ENCODE data around the gene WBP2NL. TPM values are rescaled to one million over a fixed set of nuclear protein-coding genes. Genes with fewer than 3 reads are reported as not detected.
"Not testable (repeated sequence)": the region's sequence is repeated elsewhere in the genome, so short reads cannot be mapped to it uniquely, and the experiment has no call there.

WBP2NL gene
- total RNA-seq, 1 donor = 0.42 TPM

DNA sequence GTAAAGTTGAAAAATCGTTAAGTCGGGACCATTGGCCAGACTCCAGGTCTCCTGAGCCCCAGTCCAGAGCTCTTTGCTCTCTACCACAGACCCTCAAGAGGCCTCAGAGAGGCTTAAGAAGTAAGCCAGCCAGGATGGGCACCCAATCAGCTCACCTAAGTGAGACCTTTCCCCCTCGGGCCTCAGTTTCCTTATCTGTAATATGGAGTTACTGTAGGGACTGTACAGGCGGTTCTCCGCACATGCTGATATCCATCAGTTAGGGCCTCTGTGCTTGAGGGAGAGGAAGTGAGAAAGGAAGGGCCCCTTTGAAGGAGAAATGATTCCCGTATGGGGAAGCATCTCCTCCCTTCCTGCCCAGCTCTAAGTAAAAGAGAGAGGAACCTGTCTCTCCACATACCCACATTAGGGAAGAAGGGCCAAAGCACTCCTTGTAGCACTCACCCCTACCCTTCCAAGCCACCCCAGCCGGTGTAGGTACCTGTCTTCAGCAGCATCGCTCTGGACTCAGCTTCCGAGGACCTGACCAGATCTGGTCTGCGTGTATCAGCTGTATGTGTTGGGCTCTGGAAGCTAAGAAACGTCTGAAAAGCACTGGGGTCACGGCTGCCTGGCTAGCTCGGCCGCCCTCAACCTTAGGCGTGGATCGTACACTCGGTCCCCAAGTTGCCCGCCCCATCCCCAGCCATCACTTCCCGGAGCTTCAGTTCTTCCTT lies 71.4 kb downstream of the WBP2NL start:
- H3K4me3 ChIP-seq (ENCODE audit: low read length) = peak overlapping the region; percentile 71
- no peaks in the 10 kb centered on the region for H3K9me3 ChIP-seq (ENCODE audit: low read depth, low read length)
- H3K27me3 ChIP-seq (ENCODE audit: insufficient read depth, low read length) = no peaks in the 10 kb centered on the region
- H3K4me1 ChIP-seq (ENCODE audit: insufficient read depth, low read length) = peaks cover 44% of the 10 kb centered on the region

GRCh38 chr22:42070517-42071422 lies 72.2 kb downstream of the WBP2NL start, which contains the start of gene NAGA:
NAGA (minus strand) TSS chr22:42070812; CDS start chr22:42070297, 515 bp downstream.
- H3K4me3 ChIP-seq (ENCODE audit: low read length) = peak within 1 kb of the TSS; percentile 71
- no peaks in the 10 kb centered on the region for H3K9me3 ChIP-seq (ENCODE audit: low read depth, low read length)
- H3K4me1 ChIP-seq (ENCODE audit: insufficient read depth, low read length) = peaks cover 48% of the 10 kb centered on the region
- no peaks in the 10 kb centered on the region for H3K27me3 ChIP-seq (ENCODE audit: insufficient read depth, low read length)

- H3K4me1 ChIP-seq (ENCODE audit: insufficient read depth, low read length) = peaks cover 48% of the 10 kb centered on the region
- H3K4me3 ChIP-seq (ENCODE audit: low read length); H3K9me3 ChIP-seq (ENCODE audit: low read depth, low read length); H3K27me3 ChIP-seq (ENCODE audit: insufficient read depth, low read length): not testable (repeated sequence)
These were observed 72.9 kb downstream of the WBP2NL start for GRCh38 chr22:42071508-42071907.

DNA sequence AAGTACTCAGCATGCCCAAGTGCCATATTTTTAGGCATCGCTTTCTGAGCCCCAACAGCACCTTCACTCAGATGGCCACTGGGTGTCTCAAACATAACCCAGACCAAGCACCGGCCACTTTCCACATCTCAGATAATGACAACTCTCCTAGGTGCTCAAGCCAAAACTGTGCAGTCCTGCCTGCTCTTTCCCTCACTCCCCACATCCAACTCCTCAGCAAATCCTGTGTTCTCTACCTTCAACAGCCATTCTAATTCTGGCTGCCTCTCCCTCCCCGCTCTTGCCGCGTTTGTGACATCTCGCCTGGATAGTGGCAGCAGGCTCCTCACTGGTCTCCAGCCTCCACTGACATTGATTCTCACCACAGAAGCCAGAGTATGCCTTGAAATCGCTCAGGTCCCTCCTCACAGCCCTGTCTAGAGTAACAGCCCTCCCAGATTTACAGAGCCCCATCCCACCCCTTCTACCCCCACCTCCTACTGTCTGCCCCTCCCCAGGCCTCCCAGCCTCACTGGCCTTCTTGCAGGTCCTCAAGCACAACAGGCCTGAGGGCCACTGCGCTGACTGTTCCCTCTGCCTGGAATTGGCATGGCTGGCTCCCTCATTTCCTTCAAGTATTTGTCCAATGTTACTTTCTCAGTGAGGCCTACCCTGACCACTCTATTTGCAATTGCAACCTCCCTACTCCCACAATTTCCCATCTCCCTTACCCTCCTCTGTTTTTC lies 74.2 kb downstream of the WBP2NL start:
- H3K4me1 ChIP-seq (ENCODE audit: insufficient read depth, low read length) = peaks cover 48% of the 10 kb centered on the region
- H3K9me3 ChIP-seq (ENCODE audit: low read depth, low read length) = no peaks in the 10 kb centered on the region
- no peaks in the 10 kb centered on the region for H3K27me3 ChIP-seq (ENCODE audit: insufficient read depth, low read length)
- H3K4me3 ChIP-seq (ENCODE audit: low read length) = no peak overlapping the region

DNA sequence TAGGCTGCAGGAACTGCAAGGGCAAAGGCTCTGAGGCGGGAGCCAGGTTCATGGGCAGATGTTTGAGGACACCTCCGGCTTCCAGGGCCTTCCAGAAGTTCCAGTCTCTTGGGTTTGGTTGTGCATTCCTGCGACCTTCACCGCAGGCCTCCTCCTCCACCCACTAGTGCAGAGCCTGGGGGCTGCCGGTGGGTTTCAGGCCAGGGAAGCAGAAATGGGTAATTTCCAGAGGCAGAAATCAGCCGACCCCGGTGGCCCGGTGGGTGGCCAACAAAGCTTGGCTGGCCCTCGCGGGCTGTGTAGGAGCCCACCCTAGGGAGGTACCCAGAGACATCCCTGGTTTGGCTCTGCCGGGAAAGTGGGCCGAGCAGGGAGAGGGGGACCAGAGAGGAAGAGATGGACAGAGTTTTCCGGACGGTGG lies 75.0 kb downstream of the WBP2NL start:
- Histone ChIP-seq H3K4me1 (ENCODE audit: insufficient read depth, low read length) (peaks cover 55% of the 10 kb centered on the region), H3K4me3 (ENCODE audit: low read length) (peak overlapping the region; percentile 45), H3K9me3 (ENCODE audit: low read depth, low read length) (no peaks in the 10 kb centered on the region), H3K27me3 (ENCODE audit: insufficient read depth, low read length) (no peaks in the 10 kb centered on the region)

- no peaks in the 10 kb centered on the region for H3K27me3 ChIP-seq (ENCODE audit: insufficient read depth, low read length)
- no peaks in the 10 kb centered on the region for H3K9me3 ChIP-seq (ENCODE audit: low read depth, low read length)
- H3K4me3 ChIP-seq (ENCODE audit: low read length) = peak within 1 kb of the TSS; percentile 45
- H3K4me1 ChIP-seq (ENCODE audit: insufficient read depth, low read length) = peaks cover 54% of the 10 kb centered on the region
These were observed 75.7 kb downstream of the WBP2NL start, which contains the start of gene PHETA2 for GRCh38 chr22:42074132-42074811. PHETA2 (plus strand) TSS chr22:42074248; CDS start chr22:42077294, 3,046 bp downstream.

DNA sequence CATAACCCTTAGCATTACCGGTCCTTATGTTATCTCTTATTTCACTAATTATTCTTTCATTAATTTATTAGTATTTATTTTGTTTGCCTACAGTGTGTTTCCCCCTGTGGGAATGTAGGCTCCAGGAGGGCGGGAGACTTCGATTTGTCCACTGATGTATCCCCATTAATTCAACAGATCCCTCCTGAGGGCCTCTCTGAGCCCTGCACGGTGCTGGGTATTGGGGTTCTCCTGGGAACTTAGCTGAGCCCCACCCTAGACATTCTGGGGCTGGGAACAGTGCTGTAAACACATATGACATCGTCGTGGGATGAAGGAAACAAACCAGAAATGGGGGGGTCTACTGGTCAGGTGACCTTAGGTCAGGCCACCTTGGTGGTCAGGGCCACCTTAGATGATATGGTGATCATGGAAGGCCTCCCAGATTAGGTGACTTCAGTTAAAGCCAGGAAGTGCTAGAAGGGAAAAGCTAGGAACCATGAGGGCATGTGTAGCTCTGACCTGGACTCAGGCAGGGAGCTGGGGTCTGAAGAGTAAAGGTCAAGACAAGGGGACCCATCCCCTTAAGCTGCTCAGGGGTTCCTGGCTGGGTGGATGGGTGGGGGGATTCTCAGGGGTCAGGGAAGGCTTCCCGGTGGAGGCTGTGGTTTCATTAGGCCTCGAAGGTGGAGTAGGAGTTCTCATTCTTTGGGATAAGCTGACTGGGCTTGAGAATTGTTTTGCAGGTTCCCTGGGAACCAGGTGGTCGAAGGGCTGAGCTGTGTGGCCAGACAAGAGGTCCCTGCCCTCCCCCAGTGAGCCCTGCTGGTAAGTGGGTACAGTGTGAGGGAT lies 76.5 kb downstream of the WBP2NL start:
- Histone ChIP-seq H3K4me3 (ENCODE audit: low read length) (peak overlapping the region; percentile 45), H3K4me1 (ENCODE audit: insufficient read depth, low read length) (peaks cover 46% of the 10 kb centered on the region), H3K27me3 (ENCODE audit: insufficient read depth, low read length) (no peaks in the 10 kb centered on the region), H3K9me3 (ENCODE audit: low read depth, low read length) (no peaks in the 10 kb centered on the region)

DNA sequence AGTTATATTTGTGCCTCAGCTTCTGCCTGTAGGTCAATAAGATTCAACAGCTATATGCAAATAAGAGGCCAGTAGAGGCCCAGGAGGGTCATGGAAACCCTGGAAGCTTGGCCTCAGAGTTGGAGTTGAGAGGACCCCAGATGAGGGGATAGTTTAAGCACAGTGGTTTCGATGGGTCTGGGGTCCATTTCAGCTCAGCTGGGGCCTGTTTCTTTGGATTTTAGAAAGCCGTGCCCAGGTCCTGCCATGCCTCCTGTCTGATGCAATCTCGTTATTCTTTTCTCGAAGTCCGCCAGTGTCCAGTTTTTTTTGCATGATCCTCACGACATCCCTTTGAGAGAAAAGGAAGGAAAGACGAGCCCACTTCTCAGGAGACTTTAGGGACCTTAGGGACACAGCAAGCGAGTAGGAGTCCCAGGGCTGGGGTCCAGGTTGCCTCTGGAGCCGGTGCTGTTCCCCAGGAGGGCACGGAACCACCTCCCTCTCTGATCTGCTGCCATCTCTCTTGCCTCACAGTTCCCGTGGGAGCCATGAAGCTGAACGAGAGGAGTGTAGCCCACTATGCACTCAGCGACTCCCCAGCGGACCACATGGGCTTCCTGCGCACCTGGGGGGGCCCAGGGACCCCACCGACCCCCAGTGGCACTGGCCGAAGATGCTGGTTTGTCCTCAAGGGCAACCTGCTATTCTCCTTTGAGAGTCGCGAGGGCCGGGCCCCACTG lies 78.3 kb downstream of the WBP2NL start:
- Histone ChIP-seq H3K9me3 (ENCODE audit: low read depth, low read length) (no peaks in the 10 kb centered on the region), H3K4me1 (ENCODE audit: insufficient read depth, low read length) (peaks cover 47% of the 10 kb centered on the region), H3K27me3 (ENCODE audit: insufficient read depth, low read length) (no peaks in the 10 kb centered on the region), H3K4me3 (ENCODE audit: low read length) (no peak overlapping the region)

DNA sequence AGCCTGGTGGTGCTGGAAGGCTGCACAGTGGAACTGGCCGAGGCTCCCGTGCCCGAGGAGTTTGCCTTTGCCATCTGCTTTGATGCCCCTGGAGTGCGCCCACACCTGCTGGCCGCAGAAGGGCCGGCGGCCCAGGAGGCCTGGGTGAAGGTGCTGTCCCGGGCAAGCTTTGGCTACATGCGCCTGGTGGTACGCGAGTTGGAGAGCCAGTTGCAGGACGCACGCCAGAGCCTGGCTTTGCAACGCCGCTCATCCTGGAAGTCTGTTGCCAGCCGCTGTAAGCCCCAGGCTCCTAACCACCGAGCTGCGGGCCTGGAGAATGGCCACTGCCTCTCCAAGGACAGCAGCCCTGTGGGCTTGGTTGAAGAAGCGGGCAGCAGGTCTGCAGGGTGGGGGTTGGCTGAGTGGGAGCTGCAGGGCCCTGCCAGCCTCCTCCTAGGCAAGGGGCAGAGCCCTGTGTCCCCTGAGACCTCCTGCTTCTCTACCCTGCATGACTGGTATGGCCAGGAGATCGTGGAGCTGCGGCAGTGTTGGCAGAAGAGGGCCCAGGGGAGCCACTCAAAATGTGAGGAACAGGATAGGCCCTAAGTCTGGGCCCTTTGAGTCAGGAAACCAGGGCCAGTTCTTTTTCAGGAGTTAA lies 79.0 kb downstream of the WBP2NL start:
- H3K4me3 ChIP-seq (ENCODE audit: low read length) = no peak overlapping the region
- no peaks in the 10 kb centered on the region for H3K27me3 ChIP-seq (ENCODE audit: insufficient read depth, low read length)
- H3K4me1 ChIP-seq (ENCODE audit: insufficient read depth, low read length) = peaks cover 49% of the 10 kb centered on the region
- H3K9me3 ChIP-seq (ENCODE audit: low read depth, low read length) = no peaks in the 10 kb centered on the region

Other genes starting within 250 kb of the WBP2NL start
- gene CCDC134, start 198.1 kb upstream of the WBP2NL start, total RNA-seq = 13.6 TPM
- gene SREBF2, start 165.7 kb upstream of the WBP2NL start, total RNA-seq = 47.9 TPM
- gene SHISA8, start 83.7 kb upstream of the WBP2NL start, total RNA-seq = 0.52 TPM
- 15.7 TPM for gene TNFRSF13C, start 72.0 kb upstream of the WBP2NL start, total RNA-seq
- 11.9 TPM for gene CENPM, start 51.6 kb upstream of the WBP2NL start, total RNA-seq
- gene SEPTIN3, start 29.3 kb upstream of the WBP2NL start, total RNA-seq = 0.10 TPM
- gene NAGA, start 72.0 kb downstream of the WBP2NL start, total RNA-seq = 42.8 TPM
- gene PHETA2, start 75.5 kb downstream of the WBP2NL start, total RNA-seq = 0.94 TPM
- gene SMDT1, start 80.9 kb downstream of the WBP2NL start, total RNA-seq = 14.9 TPM
- 49.3 TPM for gene NDUFA6, start 92.0 kb downstream of the WBP2NL start, total RNA-seq
- gene CYP2D6, start 132.0 kb downstream of the WBP2NL start, total RNA-seq = 0.84 TPM